ENCODE results near the gene COMMD9.

The COMMD9 gene

GRCh38 chr11:36295926-36296325, 6.7 kb upstream of the COMMD9 start, which contains the start of gene PRR5L:
PRR5L (plus strand) TSS chr11:36296288; CDS start chr11:36401122, 104,834 bp downstream.
- no peak for DNase-seq

GRCh38 chr11:36292311-36292722, 3.1 kb upstream of the COMMD9 start:
- DNase-seq: no peak

GRCh38 chr11:36288442-36289225, 590 bp downstream of the COMMD9 start:
- no peak for DNase-seq

GRCh38 chr11:36282926-36283325, 6.3 kb downstream of the COMMD9 start:
- no peak for DNase-seq

GRCh38 chr11:36281850-36282249, 7.4 kb downstream of the COMMD9 start:
- DNase-seq: no peak

- no peak for DNase-seq
Measured at GRCh38 chr11:36280531-36280930, 8.7 kb downstream of the COMMD9 start.

GRCh38 chr11:36278531-36279282, 10.5 kb downstream of the COMMD9 start:
- no peak for DNase-seq

GRCh38 chr11:36274414-36274813, 14.8 kb downstream of the COMMD9 start:
- DNase-seq: no peak

GRCh38 chr11:36273110-36273509, 16.1 kb downstream of the COMMD9 start:
- DNase-seq: no peak

GRCh38 chr11:36271794-36272407, 17.3 kb downstream of the COMMD9 start:
- no peak for DNase-seq

- DNase-seq: no peak
Measured at GRCh38 chr11:36270701-36271100, 18.5 kb downstream of the COMMD9 start.

- no peak for DNase-seq
Measured at GRCh38 chr11:36268337-36268985, 20.8 kb downstream of the COMMD9 start.

- no peak for DNase-seq
Measured at GRCh38 chr11:36266767-36267166, 22.5 kb downstream of the COMMD9 start.

GRCh38 chr11:36265793-36266628, 23.2 kb downstream of the COMMD9 start:
- DNase-seq: peak; percentile 60

- no peak for DNase-seq
Measured at GRCh38 chr11:36264973-36265344, 24.3 kb downstream of the COMMD9 start.

- DNase-seq: no peak
Measured at GRCh38 chr11:36264011-36264972, 24.9 kb downstream of the COMMD9 start.

GRCh38 chr11:36261094-36261493, 28.1 kb downstream of the COMMD9 start:
- DNase-seq: no peak

GRCh38 chr11:36258730-36259360, 30.4 kb downstream of the COMMD9 start:
- no peak for DNase-seq

GRCh38 chr11:36257351-36257750, 31.9 kb downstream of the COMMD9 start:
- no peak for DNase-seq

- DNase-seq: no peak
Measured at GRCh38 chr11:36254713-36255112, 34.5 kb downstream of the COMMD9 start.

GRCh38 chr11:36253238-36253637, 36.0 kb downstream of the COMMD9 start:
- DNase-seq: no peak

Measured in activated T-cell treated with anti-CD3 and anti-CD28 coated beads, Interleukin-2, amount 50 U/mL, for 1 hour (primary cell).